Measurements from ENCODE around the gene FOXO3. TPM values are rescaled to one million over a fixed set of nuclear protein-coding genes. Genes with fewer than 3 reads are reported as not detected.
A peak's percentile ranks its signal among the peaks of the same experiment; 100 is the strongest.

Gene FOXO3
- total RNA-seq, 3 donors from 2014 or later (not counting 1 experiment from before 2014, with no cell fraction given), result 43.1 to 70.4 (median 51.3) TPM

GRCh38 chr6:108638993-108639392, 78.3 kb downstream of the FOXO3 start:
- WGBS (ENCODE audit: insufficient coverage), result 88% methylated on average over 2 of the region's 2 CpGs
- Mint-ChIP-seq H3K9me3 (no peaks in the 10 kb centered on the region), H3K4me1 (peaks cover 59 to 69% of the 10 kb centered on the region in 2 donors), H3K36me3 (no peaks in the 10 kb centered on the region), H3K4me3 (no peak overlapping the region), H3K27ac (no peak overlapping the region), H3K27me3 (ENCODE audit: low read depth in 2 of 2) (no peaks in the 10 kb centered on the region)
- Histone ChIP-seq H3K27me3 (ENCODE audit: control insufficient read depth, insufficient read depth, low read length) (no peaks in the 10 kb centered on the region), H3K36me3 (ENCODE audit: control insufficient read depth, insufficient read depth, low read length) (no peaks in the 10 kb centered on the region), H3K27ac (ENCODE audit: low read length) (no peak overlapping the region), H3K4me1 (ENCODE audit: control insufficient read depth, insufficient read depth, low read length) (peaks cover 17% of the 10 kb centered on the region), H3K4me3 (ENCODE audit: low read length) (no peak overlapping the region), H3K9me3 (ENCODE audit: control insufficient read depth, insufficient read depth, low read length) (no peaks in the 10 kb centered on the region)
- no peak for DNase-seq
- ATAC-seq, result no peak
- TF ChIP-seq, protein P1, sequence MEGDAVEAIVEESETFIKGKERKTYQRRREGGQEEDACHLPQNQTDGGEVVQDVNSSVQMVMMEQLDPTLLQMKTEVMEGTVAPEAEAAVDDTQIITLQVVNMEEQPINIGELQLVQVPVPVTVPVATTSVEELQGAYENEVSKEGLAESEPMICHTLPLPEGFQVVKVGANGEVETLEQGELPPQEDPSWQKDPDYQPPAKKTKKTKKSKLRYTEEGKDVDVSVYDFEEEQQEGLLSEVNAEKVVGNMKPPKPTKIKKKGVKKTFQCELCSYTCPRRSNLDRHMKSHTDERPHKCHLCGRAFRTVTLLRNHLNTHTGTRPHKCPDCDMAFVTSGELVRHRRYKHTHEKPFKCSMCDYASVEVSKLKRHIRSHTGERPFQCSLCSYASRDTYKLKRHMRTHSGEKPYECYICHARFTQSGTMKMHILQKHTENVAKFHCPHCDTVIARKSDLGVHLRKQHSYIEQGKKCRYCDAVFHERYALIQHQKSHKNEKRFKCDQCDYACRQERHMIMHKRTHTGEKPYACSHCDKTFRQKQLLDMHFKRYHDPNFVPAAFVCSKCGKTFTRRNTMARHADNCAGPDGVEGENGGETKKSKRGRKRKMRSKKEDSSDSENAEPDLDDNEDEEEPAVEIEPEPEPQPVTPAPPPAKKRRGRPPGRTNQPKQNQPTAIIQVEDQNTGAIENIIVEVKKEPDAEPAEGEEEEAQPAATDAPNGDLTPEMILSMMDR (IDR thresholded peaks at IDR 0.05), result no peak
- intact Hi-C loops (cut with micrococcal nuclease), result loop anchor here (5.0 kb wide), 2 partner anchors 47 to 72 kb away; no protein-coding TSS in a partner anchor

GRCh38 chr6:108640104-108640503, 79.4 kb downstream of the FOXO3 start:
- Histone ChIP-seq H3K36me3 (ENCODE audit: control insufficient read depth, insufficient read depth, low read length) (no peaks in the 10 kb centered on the region), H3K4me1 (ENCODE audit: control insufficient read depth, insufficient read depth, low read length) (peaks cover 17% of the 10 kb centered on the region), H3K27me3 (ENCODE audit: control insufficient read depth, insufficient read depth, low read length) (no peaks in the 10 kb centered on the region), H3K27ac (ENCODE audit: low read length) (no peak overlapping the region), H3K9me3 (ENCODE audit: control insufficient read depth, insufficient read depth, low read length) (no peaks in the 10 kb centered on the region), H3K4me3 (ENCODE audit: low read length) (no peak overlapping the region)
- H3K9me3 Mint-ChIP-seq, result no peaks in the 10 kb centered on the region
- no peak overlapping the region for H3K27ac Mint-ChIP-seq
- WGBS (ENCODE audit: insufficient coverage), result 70% methylated on average over 2 of the region's 2 CpGs
- TF ChIP-seq, protein P1 (IDR thresholded peaks at IDR 0.05), result no peak
- no peaks in the 10 kb centered on the region for H3K27me3 Mint-ChIP-seq (ENCODE audit: low read depth in 2 of 2)
- intact Hi-C loops (cut with micrococcal nuclease), result no loop called here
- no peak overlapping the region for H3K4me3 Mint-ChIP-seq
- H3K36me3 Mint-ChIP-seq, result no peaks in the 10 kb centered on the region
- no peak for ATAC-seq
- peaks cover 61 to 71% of the 10 kb centered on the region in 2 donors for H3K4me1 Mint-ChIP-seq
- peak in 1 of 2 donors; percentile 35 for DNase-seq

- no peak overlapping the region for H3K4me3 Mint-ChIP-seq
- no peak overlapping the region for H3K27ac ChIP-seq (ENCODE audit: low read length)
- WGBS (ENCODE audit: insufficient coverage), result 100% methylated on average over 1 of the region's 1 CpG
- H3K4me1 Mint-ChIP-seq, result peaks cover 38 to 57% of the 10 kb centered on the region in 2 donors
- H3K36me3 Mint-ChIP-seq, result no peaks in the 10 kb centered on the region
- no peaks in the 10 kb centered on the region for H3K27me3 ChIP-seq (ENCODE audit: control insufficient read depth, insufficient read depth, low read length)
- H3K36me3 ChIP-seq (ENCODE audit: control insufficient read depth, insufficient read depth, low read length), result peaks cover 4% of the 10 kb centered on the region
- DNase-seq (no peak), ATAC-seq (no peak)
- no peaks in the 10 kb centered on the region for H3K9me3 Mint-ChIP-seq
- H3K4me3 ChIP-seq (ENCODE audit: low read length), result no peak overlapping the region
- peak overlapping the region in 1 of 2 donors; percentile 24 for H3K27ac Mint-ChIP-seq
- H3K9me3 ChIP-seq (ENCODE audit: control insufficient read depth, insufficient read depth, low read length), result no peaks in the 10 kb centered on the region
- TF ChIP-seq, protein P1 (IDR thresholded peaks at IDR 0.05), result no peak
- no peaks in the 10 kb centered on the region for H3K27me3 Mint-ChIP-seq (ENCODE audit: low read depth in 2 of 2)
- no peaks in the 10 kb centered on the region for H3K4me1 ChIP-seq (ENCODE audit: control insufficient read depth, insufficient read depth, low read length)
- intact Hi-C loops (cut with micrococcal nuclease), result no loop called here
These were observed 82.5 kb downstream of the FOXO3 start for GRCh38 chr6:108643184-108643583.

DNA sequence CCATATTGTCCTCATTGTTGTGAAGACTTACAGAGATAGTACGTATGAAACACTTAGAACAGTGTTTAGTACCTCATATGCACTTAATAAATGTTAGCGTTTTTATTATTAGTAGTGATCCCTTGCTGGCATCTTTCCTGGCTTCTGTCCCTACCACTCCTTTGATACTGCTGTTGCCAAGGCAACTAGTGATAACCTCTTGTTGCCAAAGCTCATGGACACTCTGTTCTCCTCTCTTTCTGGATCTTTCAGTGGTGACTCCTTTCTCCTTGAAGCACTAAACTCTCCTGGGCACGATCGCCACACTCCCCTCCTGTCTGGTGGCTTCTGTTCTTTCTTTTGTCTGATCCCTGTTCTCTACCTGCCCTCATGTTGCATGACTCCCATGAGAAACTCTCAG, 83.5 kb downstream of the FOXO3 start:
- ATAC-seq (no peak), DNase-seq (no peak)
- no peaks in the 10 kb centered on the region for H3K4me1 ChIP-seq (ENCODE audit: control insufficient read depth, insufficient read depth, low read length)
- no peaks in the 10 kb centered on the region for H3K27me3 Mint-ChIP-seq (ENCODE audit: low read depth in 2 of 2)
- TF ChIP-seq, protein P1 (IDR thresholded peaks at IDR 0.05), result no peak
- no peak overlapping the region for H3K27ac ChIP-seq (ENCODE audit: low read length)
- intact Hi-C loops (cut with micrococcal nuclease), result no loop called here
- no peak overlapping the region for H3K4me3 ChIP-seq (ENCODE audit: low read length)
- H3K27me3 ChIP-seq (ENCODE audit: control insufficient read depth, insufficient read depth, low read length), result no peaks in the 10 kb centered on the region
- peaks cover 4% of the 10 kb centered on the region for H3K36me3 ChIP-seq (ENCODE audit: control insufficient read depth, insufficient read depth, low read length)
- H3K36me3 Mint-ChIP-seq, result no peaks in the 10 kb centered on the region
- peaks cover 38 to 55% of the 10 kb centered on the region in 2 donors for H3K4me1 Mint-ChIP-seq
- H3K9me3 Mint-ChIP-seq, result no peaks in the 10 kb centered on the region
- H3K27ac Mint-ChIP-seq, result no peak overlapping the region
- H3K4me3 Mint-ChIP-seq, result no peak overlapping the region
- 100% methylated on average over 4 of the region's 4 CpGs for WGBS (ENCODE audit: insufficient coverage)
- no peaks in the 10 kb centered on the region for H3K9me3 ChIP-seq (ENCODE audit: control insufficient read depth, insufficient read depth, low read length)
